ENCODE measurements around the gene GLS2.
"Not testable (repeated sequence)": the region's sequence is repeated elsewhere in the genome, so short reads cannot be mapped to it uniquely, and the experiment has no call there.

GLS2 gene

GRCh38 chr12:56488041-56488955 is at the start of gene GLS2:
Gene GLS2 (minus strand): TSS chr12:56488161. CDS start chr12:56488118, 43 bp downstream.
- peak; percentile 84 for DNase-seq (ENCODE audit: low spot score)

- DNase-seq (ENCODE audit: low spot score), result no peak
These were observed 49.6 kb upstream of the GLS2 start for GRCh38 chr12:56537546-56537945.

DNA sequence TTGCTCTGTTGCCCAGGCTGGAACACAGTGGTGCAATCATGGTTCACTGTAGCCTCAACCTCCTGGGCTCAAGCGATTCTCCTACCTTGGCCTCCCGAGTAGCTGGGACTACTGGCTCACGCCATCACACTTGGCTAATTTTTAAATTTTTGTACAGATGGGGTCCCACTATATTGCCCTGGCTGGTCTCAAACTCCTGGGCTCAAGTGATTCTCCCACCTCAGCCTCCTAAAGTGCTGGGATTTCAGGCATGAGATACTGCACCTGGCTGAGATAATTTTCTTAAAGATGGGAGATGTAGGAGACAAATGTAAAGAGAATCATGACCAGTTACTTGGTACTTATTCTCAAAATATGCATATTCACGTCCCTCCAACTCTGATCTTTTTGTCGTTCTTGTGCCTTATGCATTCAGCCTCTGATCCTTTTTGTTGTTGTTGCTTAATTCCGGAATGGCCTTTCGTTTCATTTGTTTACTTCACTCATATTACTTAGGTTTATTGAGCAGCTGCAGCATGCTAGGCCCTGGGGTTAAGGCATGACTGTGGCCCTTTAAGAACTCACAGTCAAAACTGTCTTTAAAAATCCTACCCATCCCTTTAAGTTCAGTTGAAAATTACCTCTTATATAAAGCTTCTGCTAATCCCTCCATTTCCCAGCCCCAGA is 42.6 kb upstream of the GLS2 start:
- DNase-seq (ENCODE audit: low spot score), result no peak

DNA sequence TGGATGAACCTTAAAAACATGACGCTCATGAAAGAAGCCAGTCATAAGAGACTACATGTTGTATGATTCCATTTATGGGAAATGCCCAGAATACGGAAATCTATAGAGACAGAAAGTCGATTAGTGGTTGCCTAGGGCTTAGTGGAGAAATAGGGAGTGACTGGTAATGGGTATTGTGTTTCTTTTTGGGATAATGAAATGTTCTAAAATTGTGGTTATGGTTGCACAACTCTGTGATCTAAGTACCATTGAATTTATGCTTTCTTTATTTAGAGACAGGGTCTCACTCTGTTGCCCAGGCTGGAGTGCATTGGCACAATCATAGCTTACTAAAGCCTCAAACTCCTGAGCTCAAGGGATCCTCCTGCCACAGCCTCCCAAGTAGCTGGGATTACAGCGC is 41.7 kb upstream of the GLS2 start:
- no peak for DNase-seq (ENCODE audit: low spot score)

GRCh38 chr12:56528846-56529245 is 40.9 kb upstream of the GLS2 start:
- DNase-seq (ENCODE audit: low spot score), result no peak

- no peak for DNase-seq (ENCODE audit: low spot score)
These were observed 34.6 kb upstream of the GLS2 start for GRCh38 chr12:56522411-56523193.

DNA sequence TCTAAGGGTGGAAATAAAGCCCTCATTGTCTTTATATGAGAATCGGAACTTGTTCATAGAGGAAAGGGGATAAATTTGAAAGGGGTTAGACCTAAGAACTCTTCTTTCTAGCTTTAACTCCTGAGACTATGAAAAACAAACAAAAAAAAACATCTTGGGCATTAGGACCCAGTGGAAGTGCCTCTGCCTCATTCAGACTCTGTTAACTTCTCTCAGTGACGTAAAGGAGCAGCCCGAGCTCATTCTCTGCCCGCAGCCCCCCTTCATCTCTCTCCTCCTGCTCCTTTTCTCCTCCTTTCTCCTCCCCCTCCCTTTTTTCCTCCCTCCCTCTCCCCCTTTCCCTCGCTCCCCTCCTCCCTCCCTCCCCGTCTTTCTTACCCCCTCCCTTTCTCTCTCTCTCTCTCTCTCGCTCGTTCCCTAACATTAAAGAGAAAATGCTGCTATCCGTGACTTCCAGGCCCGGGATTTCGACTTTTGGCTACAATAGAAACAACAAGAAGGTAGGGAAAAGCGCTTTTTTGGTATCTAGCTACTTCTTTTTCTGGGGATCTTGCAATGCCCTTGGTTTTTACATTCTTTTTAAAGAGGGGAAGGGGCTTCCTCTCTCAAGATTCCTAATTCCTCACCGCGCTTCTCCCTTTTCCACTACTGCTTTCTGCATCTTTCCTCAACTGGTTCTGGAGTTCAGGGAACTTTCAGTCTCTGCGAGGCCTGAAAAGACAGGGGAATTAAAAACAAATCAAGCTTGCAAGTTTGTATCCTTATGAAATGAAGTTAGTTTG is 33.8 kb upstream of the GLS2 start, which contains the start of gene RBMS2:
TSS of gene RBMS2 (plus strand) at position 231 of the 782 bp plus-strand sequence. CDS start at position 435, 204 bp downstream.
- DNase-seq (ENCODE audit: low spot score), result peak; percentile 85

DNA sequence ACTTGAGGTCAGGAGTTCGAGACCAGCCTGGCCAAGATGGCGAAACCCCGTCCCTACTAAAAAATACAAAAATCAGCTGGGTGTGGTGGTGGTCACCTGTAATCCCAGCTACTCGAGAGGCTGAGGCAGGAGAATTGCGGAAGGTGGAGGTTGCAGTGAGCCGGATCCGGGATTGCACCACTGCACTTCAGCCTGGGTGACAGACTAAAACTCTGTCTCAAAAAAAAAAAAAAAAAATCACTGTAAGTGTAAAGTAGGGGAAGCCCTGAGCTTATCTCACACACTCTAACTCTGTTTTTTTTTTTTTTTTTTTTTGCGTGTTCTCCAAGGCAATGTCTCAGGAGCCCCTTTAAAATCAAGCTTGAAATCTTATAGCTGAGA is 33.2 kb upstream of the GLS2 start:
- no peak for DNase-seq (ENCODE audit: low spot score)

GRCh38 chr12:56520506-56520905 is 32.5 kb upstream of the GLS2 start:
- no peak for DNase-seq (ENCODE audit: low spot score)

- DNase-seq (ENCODE audit: low spot score), result no peak
These were observed 32.1 kb upstream of the GLS2 start for GRCh38 chr12:56520048-56520447.

- DNase-seq (ENCODE audit: low spot score), result no peak
These were observed 30.6 kb upstream of the GLS2 start for GRCh38 chr12:56518570-56518969.

- no peak for DNase-seq (ENCODE audit: low spot score)
These were observed 29.9 kb upstream of the GLS2 start for GRCh38 chr12:56517854-56518253.

- not testable (repeated sequence) for DNase-seq (ENCODE audit: low spot score)
These were observed 26.0 kb upstream of the GLS2 start for GRCh38 chr12:56514014-56514318.

DNA sequence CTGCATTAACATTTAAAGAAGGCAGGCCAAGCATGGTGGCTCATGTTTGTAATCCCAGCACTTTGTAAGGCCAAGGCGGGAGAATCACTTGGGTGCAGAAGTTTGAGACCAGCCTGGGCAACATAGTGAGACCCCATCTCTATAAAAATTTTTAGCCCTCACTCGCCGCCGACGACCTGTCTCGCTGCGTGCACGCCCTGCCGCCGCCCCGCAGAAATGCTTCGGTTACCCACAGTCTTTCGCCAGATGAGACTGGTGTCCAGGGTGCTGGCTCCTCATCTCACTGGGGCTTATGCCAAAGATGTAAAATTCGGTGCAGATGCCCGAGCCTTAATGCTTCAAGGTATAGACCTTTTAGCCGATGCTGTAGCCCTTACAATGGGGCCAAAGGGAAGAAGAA is 22.8 kb upstream of the GLS2 start:
- DNase-seq (ENCODE audit: low spot score), result no peak

GRCh38 chr12:56499879-56500278 is 11.9 kb upstream of the GLS2 start:
- not testable (repeated sequence) for DNase-seq (ENCODE audit: low spot score)

GRCh38 chr12:56499452-56499851 is 11.5 kb upstream of the GLS2 start:
- not testable (repeated sequence) for DNase-seq (ENCODE audit: low spot score)

- peak; percentile 77 for DNase-seq (ENCODE audit: low spot score)
These were observed 10.4 kb upstream of the GLS2 start for GRCh38 chr12:56498126-56498902.

DNA sequence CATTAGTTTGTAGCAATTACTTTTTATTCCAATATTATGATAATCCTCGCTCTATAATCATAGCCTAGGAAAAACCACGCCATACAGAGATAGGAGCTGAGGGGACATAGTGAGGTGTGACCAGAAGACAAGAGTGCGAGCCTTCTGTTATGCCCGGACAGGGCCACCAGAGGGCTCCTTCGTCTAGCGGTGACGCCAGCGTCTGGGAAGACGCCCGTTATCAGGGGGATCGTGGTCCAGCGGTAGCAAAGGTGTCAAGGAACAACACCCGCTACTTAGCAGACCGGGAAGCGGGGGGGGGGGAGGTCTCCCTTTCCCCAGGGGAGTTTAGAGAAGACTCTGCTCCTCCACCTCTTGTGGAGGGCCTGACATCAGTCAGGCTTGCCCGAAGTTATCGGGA is 8.7 kb upstream of the GLS2 start:
- peak; percentile 67 for DNase-seq (ENCODE audit: low spot score)

GRCh38 chr12:56494481-56494880 is 6.5 kb upstream of the GLS2 start:
- DNase-seq (ENCODE audit: low spot score), result not testable (repeated sequence)

GRCh38 chr12:56494106-56494415 is 6.1 kb upstream of the GLS2 start:
- not testable (repeated sequence) for DNase-seq (ENCODE audit: low spot score)

Measured in ecto neural progenitor cell (in vitro differentiated cells).